GM18505 (cell line): ENCODE data around the gene CSMD2.
"Not testable (repeated sequence)": the region's sequence is repeated elsewhere in the genome, so short reads cannot be mapped to it uniquely, and the experiment has no call there.

ENCODE experiments used
- ATAC-seq: cut with Tn5 transposase; IDR thresholded peaks from one replicate; pipeline ENCODE4 v1.9.1; 2021; ENCODE audit not compliant: unreplicated experiment
- POLR2A ChIP-seq: IDR thresholded peaks from 4 replicates; pipeline ENCODE4 v1.6.1; 2011; ENCODE audit warnings: borderline replicate concordance; ENCODE audit not compliant: insufficient read depth, insufficient read length; ENCODE audit errors: extremely low read depth

Gene CSMD2

GRCh38 chr1:33535334-33535733 is 629.7 kb downstream of the CSMD2 start:
- ATAC-seq: no peak

DNA sequence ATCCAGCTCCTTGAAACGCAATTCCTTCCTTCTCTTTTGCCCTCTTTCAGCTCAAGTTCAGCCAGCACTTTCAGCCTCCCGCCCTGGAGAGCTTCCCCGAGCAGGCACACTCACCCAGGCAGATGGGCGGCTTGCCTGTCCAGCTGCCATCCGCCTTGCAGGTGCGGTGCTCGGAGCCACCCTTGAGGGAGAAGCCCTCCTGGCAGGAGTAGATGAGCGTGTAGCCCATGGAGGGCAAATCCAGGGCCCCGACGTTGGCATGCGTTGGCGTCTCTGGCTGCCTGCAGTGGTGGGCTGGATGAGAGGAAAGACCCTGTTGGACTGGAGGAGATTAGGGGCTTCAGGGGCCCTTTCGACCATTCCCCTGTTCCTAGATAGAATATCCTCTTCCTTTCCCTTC is 632.1 kb downstream of the CSMD2 start:
- TF ChIP-seq POLR2A: no peak
- no peak for ATAC-seq

More at GRCh38 chr1:33535334-33535733, 629.7 kb downstream of the CSMD2 start:
- no peak for TF ChIP-seq POLR2A

GRCh38 chr1:33532250-33532649 is 632.8 kb downstream of the CSMD2 start:
- TF ChIP-seq POLR2A: no peak
- ATAC-seq: no peak

DNA sequence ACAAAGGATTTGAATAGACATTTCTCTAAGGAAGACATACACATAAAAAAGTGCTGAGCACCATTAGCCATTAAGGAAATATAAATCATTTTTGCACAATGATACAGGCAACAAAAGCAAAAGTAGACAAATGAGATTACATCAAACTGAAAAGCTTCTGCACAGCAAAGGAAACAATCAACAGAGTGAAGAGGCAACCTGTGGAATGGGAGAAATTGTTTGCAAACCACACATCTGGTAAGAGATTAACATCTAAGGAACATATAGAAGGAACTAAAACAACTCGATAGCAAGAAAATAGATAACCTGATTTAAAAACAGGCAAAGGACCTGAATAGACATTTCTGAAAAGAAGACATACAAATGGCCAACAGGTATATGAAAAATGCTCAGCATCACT is 635.1 kb downstream of the CSMD2 start:
- no peak for ATAC-seq
- no peak for TF ChIP-seq POLR2A

DNA sequence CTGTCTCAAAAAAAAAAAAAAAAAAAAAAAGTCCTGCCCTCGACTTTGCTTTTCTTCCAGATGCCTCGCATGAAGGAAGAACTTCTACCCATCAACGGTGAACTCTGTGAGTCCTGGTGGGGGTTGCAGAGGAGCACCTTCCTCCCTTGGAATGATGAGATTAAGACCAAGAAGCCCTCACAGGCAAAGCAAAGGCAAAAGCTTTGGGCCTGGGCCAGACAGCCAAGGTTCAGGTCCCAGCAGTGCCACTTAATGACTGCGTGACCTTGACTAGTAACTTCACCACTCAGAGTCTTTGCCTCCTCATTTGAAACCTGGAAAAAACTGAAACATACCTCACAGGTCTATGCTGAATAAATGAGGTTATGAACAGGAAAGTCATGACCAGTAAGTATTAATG is 637.1 kb downstream of the CSMD2 start:
- ATAC-seq: no peak
- TF ChIP-seq POLR2A: no peak

DNA sequence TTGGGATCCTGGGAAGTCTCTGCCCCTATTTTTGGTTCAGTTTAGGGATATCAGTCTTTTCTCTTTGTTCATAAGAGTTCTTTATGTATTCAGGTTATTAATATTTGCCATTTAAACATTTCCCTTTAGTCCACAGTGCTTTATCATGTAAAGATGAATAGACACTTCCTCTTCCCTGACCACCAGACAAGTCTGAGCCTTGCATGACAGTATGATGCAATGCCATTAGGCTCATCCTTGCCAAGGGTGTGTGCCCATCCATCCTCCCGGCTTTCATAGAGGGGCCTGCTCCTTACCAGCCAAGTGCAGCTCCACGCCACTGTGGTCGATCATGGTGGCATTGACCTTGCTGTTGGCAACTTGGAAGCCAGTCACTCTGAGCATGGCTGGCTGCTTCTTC is 640.4 kb downstream of the CSMD2 start:
- no peak for ATAC-seq
- TF ChIP-seq POLR2A: no peak

- no peak for ATAC-seq
- no peak for TF ChIP-seq POLR2A
Observed at GRCh38 chr1:33519240-33519884, 645.7 kb downstream of the CSMD2 start.

GRCh38 chr1:33517596-33518250 is 647.3 kb downstream of the CSMD2 start:
- ATAC-seq: no peak
- TF ChIP-seq POLR2A: no peak

- no peak for ATAC-seq
Observed at GRCh38 chr1:33516891-33517567, 648.0 kb downstream of the CSMD2 start.

DNA sequence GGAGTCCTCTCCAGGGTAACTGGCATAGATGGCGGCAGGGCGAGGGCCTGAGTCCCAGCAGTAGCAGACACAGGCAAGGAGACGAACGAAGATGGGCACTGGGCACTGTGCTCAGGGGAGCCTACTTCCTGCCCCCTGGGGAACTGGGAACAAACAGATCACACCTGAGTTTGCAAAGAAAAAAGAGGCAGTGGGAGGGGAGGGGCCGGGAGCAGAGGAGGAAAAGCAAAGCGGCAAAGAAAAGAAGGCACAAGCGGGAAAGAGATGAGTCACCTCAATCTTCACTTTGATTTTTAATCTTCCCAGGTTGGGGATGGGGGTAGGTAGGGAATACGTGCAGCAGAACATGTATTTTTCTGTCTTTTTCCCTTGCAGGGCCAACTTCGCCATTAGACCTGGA is 648.6 kb downstream of the CSMD2 start:
- ATAC-seq: no peak

More at GRCh38 chr1:33516891-33517567, 648.0 kb downstream of the CSMD2 start:
- no peak for TF ChIP-seq POLR2A

DNA sequence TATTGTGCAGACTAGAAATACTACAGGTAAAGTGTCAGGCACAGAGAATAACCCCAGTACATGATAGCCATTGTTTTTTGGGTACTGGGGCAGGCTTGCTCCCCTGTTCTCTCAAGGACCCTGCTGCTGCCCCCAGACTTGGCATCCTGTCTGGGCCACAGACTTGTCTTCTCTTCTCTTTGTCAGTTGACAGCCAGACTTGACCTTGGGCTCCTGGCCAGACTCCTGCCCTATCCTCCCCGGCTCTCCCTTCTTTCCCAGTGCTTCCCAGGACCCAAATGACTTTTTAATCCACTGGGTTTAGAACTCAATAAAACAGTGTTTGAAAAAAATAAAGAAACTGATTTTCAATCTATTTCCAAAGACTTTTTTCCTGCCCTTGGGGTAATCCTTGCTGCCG is 649.4 kb downstream of the CSMD2 start:
- ATAC-seq: no peak
- TF ChIP-seq POLR2A: no peak

More for the DNA sequence above, 648.6 kb downstream of the CSMD2 start:
- TF ChIP-seq POLR2A: no peak

DNA sequence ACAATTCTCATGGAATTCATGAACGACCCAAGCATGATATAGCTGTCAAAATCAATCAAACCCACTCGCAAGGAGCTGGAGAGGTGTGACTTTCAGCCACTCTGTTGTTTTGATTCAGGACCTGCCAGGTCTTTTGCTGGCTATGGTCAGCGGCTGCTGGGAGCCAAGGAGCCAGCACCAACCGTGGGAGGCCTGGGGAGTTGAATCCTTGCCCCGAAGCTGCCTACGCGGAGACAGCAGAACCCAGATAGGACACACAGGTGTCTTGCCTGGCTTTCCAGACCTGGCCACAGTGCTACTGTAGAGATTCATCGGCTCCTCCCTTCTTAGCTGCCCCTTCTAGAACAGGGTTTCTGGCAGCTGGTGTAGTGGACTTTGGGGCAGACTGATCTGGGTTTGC is 649.9 kb downstream of the CSMD2 start:
- no peak for TF ChIP-seq POLR2A
- no peak for ATAC-seq

DNA sequence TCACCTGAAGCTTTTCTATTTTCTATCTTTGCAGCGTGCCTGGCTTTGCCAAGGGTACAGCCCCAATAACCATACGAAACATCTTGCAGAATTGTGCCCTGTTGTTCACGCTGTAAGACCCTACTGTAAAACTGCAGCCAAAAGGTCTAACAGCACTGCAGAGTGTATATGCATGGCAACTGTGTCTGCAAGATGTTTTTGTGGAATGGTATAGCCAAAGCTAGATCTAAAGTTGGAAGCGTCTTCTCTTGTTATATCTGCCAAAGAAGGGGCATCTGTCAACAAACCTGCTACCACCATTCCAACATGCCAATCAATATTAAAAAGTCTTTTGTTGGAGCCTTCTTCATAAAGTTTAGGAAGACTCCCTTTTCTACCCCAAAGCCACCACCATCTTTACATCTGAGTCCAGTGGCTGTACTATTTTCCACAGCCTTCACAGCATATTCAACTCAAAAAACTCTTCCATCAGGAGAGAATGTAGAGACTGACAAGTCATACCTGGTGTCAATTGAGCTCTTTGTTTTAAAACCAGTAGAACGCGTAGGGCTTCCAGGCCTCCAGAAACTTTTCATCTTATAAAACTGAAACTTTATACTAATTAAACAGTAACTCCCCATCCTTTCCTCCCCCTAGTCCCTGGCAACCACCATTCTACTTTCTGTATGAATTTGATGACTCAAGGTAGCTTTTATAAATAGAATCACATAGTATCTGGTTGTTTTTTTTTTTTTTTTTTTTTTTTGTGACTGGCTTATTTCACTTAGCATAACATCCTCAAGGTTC is 652.6 kb downstream of the CSMD2 start:
- ATAC-seq: no peak
- TF ChIP-seq POLR2A: no peak

DNA sequence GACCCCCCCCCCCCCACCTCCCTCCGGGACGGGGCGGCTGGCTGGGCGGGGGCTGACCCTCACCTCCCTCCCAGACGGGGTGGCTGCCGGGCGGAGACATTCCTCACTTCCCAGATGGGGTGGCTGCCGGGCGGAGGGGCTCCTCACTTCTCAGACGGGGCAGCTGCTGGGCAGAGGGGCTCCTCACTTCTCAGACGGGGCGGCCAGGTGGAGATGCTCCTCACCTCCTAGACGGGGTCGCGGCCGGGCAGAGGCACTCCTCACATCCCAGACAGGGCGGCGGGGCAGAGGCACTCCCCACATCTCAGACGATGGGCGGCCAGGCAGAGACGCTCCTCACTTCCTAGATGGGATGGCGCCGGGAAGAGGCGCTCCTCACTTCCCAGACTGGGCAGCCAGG is 655.8 kb downstream of the CSMD2 start:
- ATAC-seq: not testable (repeated sequence)
